Vagina (tissue), 2 donors: ENCODE data around the gene SFI1. TPM values are rescaled to one million over a fixed set of nuclear protein-coding genes. Genes with fewer than 3 reads are reported as not detected.
A peak's percentile ranks its signal among the peaks of the same experiment; 100 is the strongest.

Source experiments
- DNase-seq, 2 donors: peaks; one replicate each; pipeline ENCODE4 v3.0.0-alpha.2; 2017; ENCODE audit errors: extremely low spot score in 2 of 2
- H3K27ac ChIP-seq: fragments of 200-600 bp; sonication (generic); one replicate; pipeline ENCODE4 v1.5.1; 2019
- H3K27me3 ChIP-seq: fragments of 200-600 bp; sonication (generic); one replicate; pipeline ENCODE4 v1.5.1; 2019
- H3K36me3 ChIP-seq, 2 donors: fragments of 200-600 bp; sonication (generic); one replicate each; pipeline ENCODE4 v1.5.1; 2017 to 2019
- H3K4me1 ChIP-seq: fragments of 200-600 bp; sonication (generic); one replicate; pipeline ENCODE4 v1.5.1; 2019
- H3K4me3 ChIP-seq, 2 donors: fragments of 200-600 bp; sonication (generic); 1 replicate in 1 of 2; 2 replicates in 1 of 2; pipeline ENCODE4 v1.5.1; 2016 to 2019
- H3K9me3 ChIP-seq: fragments of 200-600 bp; sonication (generic); one replicate; pipeline ENCODE4 v1.5.1; 2019
- CTCF ChIP-seq, 3 experiments: fragments of 450-650 bp in 2 of 3; fragments of 200-600 bp in 1 of 3; sonication (generic) in 1 of 3; IDR thresholded peaks; one replicate each; pipeline ENCODE4 v1.5.1; 2017 to 2019; ENCODE audit warnings: antibody characterized with exemption in 3 of 3, mild to moderate bottlenecking in 2 of 3, moderate library complexity in 2 of 3
- POLR2A ChIP-seq, 2 donors: fragments of 450-650 bp; IDR thresholded peaks; one replicate each; pipeline ENCODE4 v1.6.1; 2017; ENCODE audit warnings: antibody characterized with exemption in 2 of 2, mild to moderate bottlenecking in 2 of 2, moderate library complexity in 2 of 2
- POLR2AphosphoS5 ChIP-seq, 2 donors: sonication (generic); formaldehyde crosslinking; IDR thresholded peaks; one replicate each; pipeline ENCODE4 v1.9.0; 2017; ENCODE audit warnings: antibody characterized with exemption in 2 of 2, mild to moderate bottlenecking in 2 of 2, low read depth in 1 of 2; ENCODE audit not compliant: insufficient read depth in 1 of 2
- intact Hi-C: fragments of 100-400 bp; cut with DNase I; formaldehyde crosslinking; loops from one replicate; pipeline ENCODE4 v1.15.1; 2023
- total RNA-seq: library from RNA; depleted of rRNA; stranded (reverse); fragments of >200 nt; gene quantifications from one replicate; pipeline ENCODE4 v1.2.3, GENCODE V29; 2016

Gene SFI1
- total RNA-seq, 1 donor from 2014 or later = 33.6 TPM

GRCh38 chr22:31627223-31627731 is 130.9 kb downstream of the SFI1 start:
- peaks cover 72% of the 10 kb centered on the region for H3K4me1 ChIP-seq
- no peaks in the 10 kb centered on the region for H3K9me3 ChIP-seq
- peak overlapping the region; percentile 72 for H3K27ac ChIP-seq
- no peaks in the 10 kb centered on the region for H3K27me3 ChIP-seq
- no peak for TF ChIP-seq CTCF (IDR thresholded peaks at IDR 0.05)
- no peak for TF ChIP-seq POLR2AphosphoS5 (IDR thresholded peaks at IDR 0.05; ENCODE audit: insufficient read depth in 1 of 2, low read depth in 1 of 2)
- DNase-seq = no peak
- intact Hi-C loops = no loop called here
- no peaks in the 10 kb centered on the region for H3K36me3 ChIP-seq
- no peak overlapping the region for H3K4me3 ChIP-seq

GRCh38 chr22:31628362-31628761 is 132.0 kb downstream of the SFI1 start:
- intact Hi-C loops = no loop called here
- H3K9me3 ChIP-seq = no peaks in the 10 kb centered on the region
- no peak for DNase-seq
- peaks cover 72% of the 10 kb centered on the region for H3K4me1 ChIP-seq
- H3K36me3 ChIP-seq = no peaks in the 10 kb centered on the region
- H3K27me3 ChIP-seq = no peaks in the 10 kb centered on the region
- H3K4me3 ChIP-seq = no peak overlapping the region
- H3K27ac ChIP-seq = no peak overlapping the region
- TF ChIP-seq POLR2A (IDR thresholded peaks at IDR 0.05) = no peak
- no peak for TF ChIP-seq POLR2AphosphoS5 (IDR thresholded peaks at IDR 0.05; ENCODE audit: insufficient read depth in 1 of 2, low read depth in 1 of 2)
- no peak for TF ChIP-seq CTCF (IDR thresholded peaks at IDR 0.05)

GRCh38 chr22:31628969-31629708 is 132.8 kb downstream of the SFI1 start:
- Histone ChIP-seq H3K27me3 (no peaks in the 10 kb centered on the region), H3K36me3 (no peaks in the 10 kb centered on the region), H3K4me3 (peak overlapping the region; percentile 89 to 90), H3K9me3 (no peaks in the 10 kb centered on the region), H3K27ac (peak overlapping the region; percentile 89), H3K4me1 (peaks cover 79% of the 10 kb centered on the region)
- TF ChIP-seq CTCF (IDR thresholded peaks at IDR 0.05) (no peak), POLR2AphosphoS5 (IDR thresholded peaks at IDR 0.05; ENCODE audit: insufficient read depth in 1 of 2, low read depth in 1 of 2) (no peak), POLR2A (IDR thresholded peaks at IDR 0.05) (no peak)
- intact Hi-C loops = no loop called here
- DNase-seq = no peak

- Histone ChIP-seq H3K36me3 (no peaks in the 10 kb centered on the region), H3K27me3 (no peaks in the 10 kb centered on the region), H3K27ac (peak overlapping the region; percentile 89), H3K4me1 (peaks cover 79% of the 10 kb centered on the region), H3K9me3 (no peaks in the 10 kb centered on the region), H3K4me3 (peak overlapping the region; percentile 89 to 90)
- DNase-seq = no peak
- intact Hi-C loops = no loop called here
- TF ChIP-seq POLR2A (IDR thresholded peaks at IDR 0.05) (no peak), CTCF (IDR thresholded peaks at IDR 0.05) (no peak), POLR2AphosphoS5 (IDR thresholded peaks at IDR 0.05; ENCODE audit: insufficient read depth in 1 of 2, low read depth in 1 of 2) (no peak)
Observed at GRCh38 chr22:31629741-31630184, 133.4 kb downstream of the SFI1 start.
